ENCODE results near the gene KIF1B. TPM values are rescaled to one million over a fixed set of nuclear protein-coding genes. Genes with fewer than 3 reads are reported as not detected.
"Not testable (repeated sequence)": the region's sequence is repeated elsewhere in the genome, so short reads cannot be mapped to it uniquely, and the experiment has no call there.

KIF1B gene
- total RNA-seq, 1 donor from 2014 or later = 37.2 TPM

DNA sequence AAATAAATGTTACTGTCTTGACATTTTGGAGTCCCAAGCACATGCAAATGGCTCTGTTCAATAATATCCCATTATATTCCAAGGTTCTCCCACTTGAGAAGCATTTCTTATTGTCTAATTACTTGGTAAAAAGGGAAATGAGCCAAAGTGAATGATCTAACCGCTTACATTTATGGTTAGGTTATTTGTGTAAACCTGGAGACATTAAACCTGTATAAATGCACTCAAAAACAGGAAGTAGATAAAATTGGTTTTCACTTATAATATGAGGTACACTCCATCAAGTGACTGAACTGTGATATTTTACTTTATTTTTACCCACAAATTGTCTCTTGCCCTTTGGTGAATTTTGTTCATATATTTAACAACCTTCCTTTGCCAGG is 26.8 kb downstream of the KIF1B start:
- DNase-seq (ENCODE audit: low spot score) = no peak

DNA sequence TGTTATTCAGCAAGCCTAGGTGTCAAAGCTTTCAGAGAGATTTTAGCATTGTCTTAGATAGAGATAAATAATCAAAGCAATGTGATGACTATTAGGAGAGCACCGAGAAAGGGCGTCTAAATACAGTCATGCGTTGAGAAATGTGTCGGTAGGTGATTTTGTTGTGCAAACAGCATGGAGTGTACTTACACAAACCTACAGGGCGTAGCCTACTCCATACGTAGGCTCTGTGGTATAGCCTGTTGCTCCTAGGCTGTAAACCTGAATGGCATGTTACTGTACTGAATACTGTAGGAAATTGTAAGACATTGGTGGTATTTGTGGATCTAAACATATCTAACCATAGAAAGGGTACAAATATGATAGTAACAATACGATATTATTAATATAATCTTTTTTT is 31.8 kb downstream of the KIF1B start:
- DNase-seq (ENCODE audit: low spot score) = no peak

DNA sequence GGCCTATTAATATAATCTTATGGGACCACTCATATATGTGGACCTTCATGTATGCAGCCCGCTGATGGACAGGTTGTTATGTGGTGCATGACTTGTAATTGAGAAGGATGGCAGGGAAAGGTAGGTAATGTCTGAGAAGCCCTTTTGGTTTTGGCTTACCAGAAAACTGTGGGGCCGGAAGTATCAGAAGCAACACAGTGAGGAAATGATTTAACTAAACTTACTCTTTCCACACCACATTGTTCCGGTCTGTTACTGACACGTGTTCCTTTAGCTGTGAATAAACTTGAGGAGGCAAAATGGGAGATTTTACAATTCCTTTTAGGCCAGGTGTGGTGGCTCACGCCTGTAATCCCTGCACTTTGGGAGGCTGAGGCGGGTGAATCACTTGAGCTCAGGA is 32.4 kb downstream of the KIF1B start:
- no peak for DNase-seq (ENCODE audit: low spot score)

DNA sequence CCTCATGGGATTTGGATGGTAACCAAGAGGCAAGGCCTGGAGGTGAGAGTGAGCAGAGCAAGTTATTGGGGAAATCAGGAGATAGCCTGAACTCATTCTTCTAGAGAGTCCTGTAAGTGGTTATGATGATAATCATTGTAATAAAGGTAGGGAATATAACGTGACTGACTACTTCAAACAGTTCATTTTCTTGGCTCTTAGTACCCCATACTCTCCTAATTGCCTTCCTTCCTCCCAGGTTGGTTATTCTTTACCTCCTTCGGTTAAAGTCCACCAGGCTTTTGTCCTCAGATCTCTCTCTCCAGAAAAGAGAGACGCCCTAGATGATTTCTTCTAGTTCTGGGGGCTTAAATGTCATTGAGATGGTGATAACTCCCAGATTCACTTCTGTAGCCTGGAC is 35.3 kb downstream of the KIF1B start:
- DNase-seq (ENCODE audit: low spot score) = no peak

GRCh38 chr1:10249808-10250457 is 39.6 kb downstream of the KIF1B start:
- no peak for DNase-seq (ENCODE audit: low spot score)

GRCh38 chr1:10250663-10251062 is 40.3 kb downstream of the KIF1B start:
- no peak for DNase-seq (ENCODE audit: low spot score)

DNA sequence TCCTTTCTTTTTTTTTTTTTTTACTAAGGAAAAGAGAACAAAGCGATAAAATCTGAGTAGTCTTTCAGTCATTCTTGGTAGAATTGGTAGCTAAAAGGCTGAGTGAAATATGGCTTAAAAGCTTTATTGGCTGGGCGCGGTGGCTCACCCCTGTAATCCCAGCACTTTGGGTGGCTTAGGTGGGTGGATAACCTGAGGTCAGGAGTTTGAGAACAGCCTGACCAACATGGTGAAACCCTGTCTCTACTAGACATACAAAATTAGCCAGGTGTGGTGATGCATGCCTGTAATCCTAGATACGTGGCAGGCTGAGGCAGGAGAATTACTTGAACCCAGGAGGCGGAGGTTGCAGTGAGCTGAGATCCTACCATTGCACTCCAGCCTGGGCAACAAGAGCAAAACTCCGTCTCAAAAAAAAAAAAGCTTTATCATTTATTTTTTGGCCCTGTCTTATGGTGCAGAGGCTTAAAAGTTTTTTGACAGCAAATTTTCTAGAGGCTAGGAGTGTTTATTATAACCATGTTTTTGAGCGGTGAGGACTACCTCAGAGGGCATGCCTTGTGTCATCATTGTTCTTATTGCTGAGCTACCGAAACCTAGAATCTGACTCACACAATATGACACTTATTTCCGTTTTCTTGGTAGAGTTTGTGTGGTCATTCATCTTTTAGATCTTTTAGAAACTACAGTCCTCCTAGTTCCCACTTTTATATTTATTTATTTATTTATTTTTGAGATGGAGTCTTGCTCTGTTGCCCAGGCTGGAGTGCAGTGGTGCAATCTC is 41.1 kb downstream of the KIF1B start:
- not testable (repeated sequence) for DNase-seq (ENCODE audit: low spot score)

- no peak for DNase-seq (ENCODE audit: low spot score)
These were observed 42.1 kb downstream of the KIF1B start for GRCh38 chr1:10252508-10252907.

GRCh38 chr1:10253149-10253548 is 42.8 kb downstream of the KIF1B start:
- DNase-seq (ENCODE audit: low spot score) = no peak

- DNase-seq (ENCODE audit: low spot score) = no peak
These were observed 43.4 kb downstream of the KIF1B start for GRCh38 chr1:10253755-10254154.

GRCh38 chr1:10257851-10258250 is 47.5 kb downstream of the KIF1B start:
- DNase-seq (ENCODE audit: low spot score) = no peak

DNA sequence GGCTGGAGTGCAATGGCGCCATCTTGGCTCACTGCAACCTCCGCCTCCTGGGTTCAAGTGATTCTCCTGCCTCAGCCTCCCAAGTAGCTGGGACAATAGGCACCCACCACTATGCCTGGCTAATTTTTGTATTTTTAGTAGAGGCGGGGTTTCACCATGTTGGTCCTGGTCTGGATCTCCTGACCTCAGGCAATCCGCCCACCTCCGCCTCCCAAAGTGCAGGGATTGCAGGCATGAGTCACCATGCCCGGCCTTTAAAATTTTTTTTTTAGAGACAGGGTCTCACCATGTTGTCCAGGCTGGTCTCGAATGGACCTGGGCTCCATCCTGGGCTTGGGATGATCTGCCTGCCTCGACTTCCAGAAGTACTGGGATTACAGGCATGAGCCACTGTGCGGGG is 49.2 kb downstream of the KIF1B start:
- DNase-seq (ENCODE audit: low spot score) = not testable (repeated sequence)

GRCh38 chr1:10263450-10264082 is 53.2 kb downstream of the KIF1B start:
- DNase-seq (ENCODE audit: low spot score) = no peak

DNA sequence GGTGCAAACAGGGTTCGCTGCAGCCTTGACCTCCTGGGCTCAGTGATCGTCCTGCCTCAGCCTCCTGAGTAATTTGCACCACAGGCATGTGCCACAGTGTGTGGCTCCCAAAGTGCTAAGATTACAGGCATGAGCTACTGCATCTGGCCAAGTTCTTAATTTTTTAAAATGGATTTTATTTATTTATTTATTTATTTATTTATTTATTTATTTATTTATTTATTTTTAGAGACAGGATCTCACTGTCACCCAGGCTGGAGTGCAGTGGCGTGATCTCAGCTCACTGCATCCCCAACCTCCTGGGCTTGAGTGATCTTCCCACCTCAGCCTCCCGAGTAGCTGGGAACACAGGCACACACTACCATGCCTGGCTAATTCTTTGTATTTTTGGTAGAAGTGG is 54.7 kb downstream of the KIF1B start:
- DNase-seq (ENCODE audit: low spot score) = no peak

DNA sequence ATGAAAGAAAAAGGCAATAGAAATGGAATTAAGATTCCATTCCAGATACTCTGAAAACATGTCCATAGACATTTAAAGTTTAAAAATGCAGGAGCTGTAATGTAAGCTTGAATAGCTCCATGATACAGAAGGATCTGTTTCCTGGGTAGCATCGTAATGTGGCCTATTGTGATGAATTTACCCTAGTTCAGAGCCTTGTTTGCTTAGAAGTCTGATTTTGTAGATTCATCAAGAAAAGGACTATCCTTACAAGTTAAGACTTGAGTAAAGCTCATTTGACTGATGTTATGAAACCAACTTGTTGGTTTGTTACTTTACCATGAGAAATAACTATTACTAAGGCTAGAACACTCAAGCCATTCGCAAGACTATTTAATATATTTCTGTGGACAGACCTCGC is 55.5 kb downstream of the KIF1B start:
- DNase-seq (ENCODE audit: low spot score) = no peak

DNA sequence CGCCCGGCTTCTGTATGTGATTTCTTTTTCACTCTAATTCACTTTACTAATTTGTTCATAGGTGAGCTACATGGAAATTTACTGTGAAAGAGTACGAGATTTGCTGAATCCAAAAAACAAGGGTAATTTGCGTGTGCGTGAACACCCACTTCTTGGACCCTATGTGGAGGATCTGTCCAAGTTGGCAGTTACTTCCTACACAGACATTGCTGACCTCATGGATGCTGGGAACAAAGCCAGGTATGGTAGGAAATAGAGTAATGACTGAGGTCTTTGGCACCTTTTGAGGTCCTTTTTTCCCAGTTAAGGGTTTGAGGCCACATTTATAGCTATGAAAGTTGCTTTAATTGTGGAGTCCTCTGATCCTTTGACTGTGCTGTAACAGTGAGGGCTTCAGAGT is 56.9 kb downstream of the KIF1B start:
- no peak for DNase-seq (ENCODE audit: low spot score)

GRCh38 chr1:10267921-10268320 is 57.6 kb downstream of the KIF1B start:
- DNase-seq (ENCODE audit: low spot score) = no peak

GRCh38 chr1:10271090-10271489 is 60.7 kb downstream of the KIF1B start:
- no peak for DNase-seq (ENCODE audit: low spot score)

DNA sequence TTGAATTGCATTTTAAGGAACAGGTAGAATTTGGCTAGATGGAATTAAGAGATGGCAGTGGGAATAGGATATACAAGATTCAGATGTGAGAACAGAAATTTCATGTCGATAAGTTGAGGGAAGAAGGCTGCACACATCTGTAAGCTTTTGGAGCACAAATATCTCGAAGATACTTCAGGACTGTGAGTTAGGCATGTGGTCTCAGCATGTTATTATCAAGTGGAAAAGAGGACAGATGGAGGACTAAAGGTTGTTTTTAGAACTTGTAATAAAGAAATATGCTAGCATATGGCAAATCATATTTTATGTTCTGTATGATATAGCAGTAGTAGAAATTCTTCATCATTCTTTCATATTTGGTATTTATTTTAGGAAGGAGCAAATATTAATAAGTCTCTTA is 61.5 kb downstream of the KIF1B start:
- DNase-seq (ENCODE audit: low spot score) = no peak

GRCh38 chr1:10272274-10272673 is 61.9 kb downstream of the KIF1B start:
- DNase-seq (ENCODE audit: low spot score) = no peak

DNA sequence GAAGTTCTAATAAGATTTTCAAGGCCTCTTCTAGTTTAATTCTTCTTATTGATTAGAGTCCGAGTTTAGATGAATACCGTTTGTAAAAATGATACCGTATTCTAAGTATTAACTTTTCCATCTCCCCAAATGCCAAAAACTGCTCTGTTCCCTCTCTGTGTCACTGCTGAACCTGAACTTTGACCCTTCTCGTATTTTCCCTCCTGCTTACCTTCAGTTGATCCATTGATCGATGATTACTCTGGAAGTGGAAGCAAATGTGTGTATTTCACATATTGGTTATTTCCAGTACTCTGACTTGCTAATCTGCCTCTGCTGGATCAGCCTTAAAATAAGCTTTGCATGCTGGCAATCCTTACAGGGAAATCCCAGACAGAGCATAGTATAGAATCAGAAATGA is 68.5 kb downstream of the KIF1B start:
- DNase-seq (ENCODE audit: low spot score) = no peak

GRCh38 chr1:10280439-10281350 is 70.3 kb downstream of the KIF1B start:
- DNase-seq (ENCODE audit: low spot score) = no peak
